DOHH2 (cell line): Measurements from ENCODE around the gene CCDC34.

Experiments
- H3F3A ChIP-seq: fragments of 200-600 bp; sonication (generic), shearing (Covaris generic); 2 replicates; pipeline ENCODE4 v1.6.0; 2016; ENCODE audit warnings: antibody characterized with exemption, mild to moderate bottlenecking; ENCODE audit not compliant: control insufficient read depth, insufficient read depth
- H3K27ac ChIP-seq: fragments of 200-600 bp; sonication (generic); 2 replicates; pipeline ENCODE4 v1.5.1; 2014; ENCODE audit warnings: low read depth, mild to moderate bottlenecking, low read length, moderate library complexity
- H3K27me3 ChIP-seq: fragments of 200-600 bp; sonication (generic); 2 replicates; pipeline ENCODE4 v1.6.1; 2014; ENCODE audit warnings: mild to moderate bottlenecking, low read length, mixed read lengths; ENCODE audit not compliant: control insufficient read depth
- H3K36me3 ChIP-seq: fragments of 200-600 bp; sonication (generic); 2 replicates; pipeline ENCODE4 v1.6.1; 2014; ENCODE audit warnings: mild to moderate bottlenecking, low read length, moderate library complexity, mixed read lengths; ENCODE audit not compliant: control insufficient read depth
- H3K4me1 ChIP-seq: fragments of 200-600 bp; sonication (generic); 2 replicates; pipeline ENCODE4 v1.6.1; 2014; ENCODE audit warnings: mild to moderate bottlenecking, low read length, mixed read lengths; ENCODE audit not compliant: control insufficient read depth
- H3K4me2 ChIP-seq: fragments of 200-600 bp; sonication (generic); 2 replicates; pipeline ENCODE4 v1.6.0; 2014; ENCODE audit warnings: mild to moderate bottlenecking, low read length, moderate library complexity
- H3K4me3 ChIP-seq: fragments of 200-600 bp; sonication (generic); 2 replicates; pipeline ENCODE4 v1.5.1; 2014; ENCODE audit warnings: mild to moderate bottlenecking, low read length, mixed read lengths
- H3K79me2 ChIP-seq: fragments of 200-600 bp; sonication (generic); 2 replicates; pipeline ENCODE4 v1.6.1; 2014; ENCODE audit warnings: mild to moderate bottlenecking, low read length, mixed read lengths; ENCODE audit not compliant: control insufficient read depth
- H3K9me2 ChIP-seq: fragments of 200-600 bp; sonication (generic); replicated peaks from 2 replicates; pipeline ENCODE4 v1.6.1; 2014; ENCODE audit warnings: mild to moderate bottlenecking, low read length, mixed read lengths; ENCODE audit not compliant: control insufficient read depth
- H3K9me3 ChIP-seq: fragments of 200-600 bp; sonication (generic); 2 replicates; pipeline ENCODE4 v1.6.1; 2014; ENCODE audit warnings: antibody characterized with exemption, low read length, mixed read lengths; ENCODE audit not compliant: control insufficient read depth, insufficient read depth
- H4K20me1 ChIP-seq: fragments of 200-600 bp; sonication (generic); 2 replicates; pipeline ENCODE4 v1.6.0; 2014; ENCODE audit warnings: low read depth, mild to moderate bottlenecking, antibody characterized with exemption, low read length, moderate library complexity; ENCODE audit not compliant: control insufficient read depth, insufficient read depth
- EZH2phosphoT487 ChIP-seq: fragments of 200-600 bp; sonication (generic); IDR thresholded peaks from 2 replicates; pipeline ENCODE4 v1.6.1; 2017; ENCODE audit warnings: borderline replicate concordance, mild to moderate bottlenecking, antibody characterized with exemption, low read length, moderate library complexity, mixed read lengths
- TF ChIP-seq, protein P1 (sequence below): fragments of 200-600 bp; sonication (generic); IDR thresholded peaks from one replicate; pipeline ENCODE4 v1.5.1; 2014; ENCODE audit warnings: antibody characterized with exemption, mild to moderate bottlenecking, low read depth, low read length; ENCODE audit not compliant: poor library complexity, severe bottlenecking

The CCDC34 gene

DNA sequence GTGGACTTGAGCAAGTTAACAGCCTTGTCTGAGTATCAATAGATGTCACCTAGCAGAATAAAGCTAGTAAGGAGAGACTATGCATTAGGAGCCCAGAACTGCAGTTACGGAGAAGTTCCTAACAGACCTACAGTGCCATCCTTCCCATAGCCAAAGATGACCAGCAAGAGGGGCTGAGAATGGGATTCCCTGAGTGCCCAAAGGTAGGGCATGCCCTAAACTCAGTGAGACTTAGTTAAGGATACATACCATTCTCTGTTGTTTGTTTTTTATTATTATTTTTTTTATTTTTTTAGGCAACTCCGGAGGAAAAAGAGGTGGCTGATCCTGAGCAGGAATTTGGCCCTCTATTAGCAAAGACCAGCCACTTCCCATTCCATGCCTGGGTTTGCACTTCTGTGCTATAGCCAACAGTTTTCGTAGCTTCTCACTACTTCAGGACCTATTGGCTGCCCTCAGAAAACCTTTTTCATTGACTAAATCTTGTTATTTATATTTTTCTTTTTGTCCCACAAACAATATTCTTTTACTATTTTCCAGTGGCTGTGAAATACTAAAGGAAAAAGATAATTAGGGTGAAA is 33.3 kb upstream of the CCDC34 start:
- Histone ChIP-seq H3K79me2 (no peaks in the 10 kb centered on the region), H3K4me2 (no peak overlapping the region), H3K36me3 (no peaks in the 10 kb centered on the region), H3K4me1 (no peaks in the 10 kb centered on the region), H4K20me1 (no peaks in the 10 kb centered on the region), H3K9me3 (no peaks in the 10 kb centered on the region), H3K9me2 (no peaks in the 10 kb centered on the region), H3K27me3 (no peaks in the 10 kb centered on the region), H3K27ac (no peak overlapping the region), H3F3A (no peaks in the 10 kb centered on the region), H3K4me3 (no peak overlapping the region)
- TF ChIP-seq, protein P1, sequence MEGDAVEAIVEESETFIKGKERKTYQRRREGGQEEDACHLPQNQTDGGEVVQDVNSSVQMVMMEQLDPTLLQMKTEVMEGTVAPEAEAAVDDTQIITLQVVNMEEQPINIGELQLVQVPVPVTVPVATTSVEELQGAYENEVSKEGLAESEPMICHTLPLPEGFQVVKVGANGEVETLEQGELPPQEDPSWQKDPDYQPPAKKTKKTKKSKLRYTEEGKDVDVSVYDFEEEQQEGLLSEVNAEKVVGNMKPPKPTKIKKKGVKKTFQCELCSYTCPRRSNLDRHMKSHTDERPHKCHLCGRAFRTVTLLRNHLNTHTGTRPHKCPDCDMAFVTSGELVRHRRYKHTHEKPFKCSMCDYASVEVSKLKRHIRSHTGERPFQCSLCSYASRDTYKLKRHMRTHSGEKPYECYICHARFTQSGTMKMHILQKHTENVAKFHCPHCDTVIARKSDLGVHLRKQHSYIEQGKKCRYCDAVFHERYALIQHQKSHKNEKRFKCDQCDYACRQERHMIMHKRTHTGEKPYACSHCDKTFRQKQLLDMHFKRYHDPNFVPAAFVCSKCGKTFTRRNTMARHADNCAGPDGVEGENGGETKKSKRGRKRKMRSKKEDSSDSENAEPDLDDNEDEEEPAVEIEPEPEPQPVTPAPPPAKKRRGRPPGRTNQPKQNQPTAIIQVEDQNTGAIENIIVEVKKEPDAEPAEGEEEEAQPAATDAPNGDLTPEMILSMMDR: no peak
- TF ChIP-seq EZH2phosphoT487: no peak

DNA sequence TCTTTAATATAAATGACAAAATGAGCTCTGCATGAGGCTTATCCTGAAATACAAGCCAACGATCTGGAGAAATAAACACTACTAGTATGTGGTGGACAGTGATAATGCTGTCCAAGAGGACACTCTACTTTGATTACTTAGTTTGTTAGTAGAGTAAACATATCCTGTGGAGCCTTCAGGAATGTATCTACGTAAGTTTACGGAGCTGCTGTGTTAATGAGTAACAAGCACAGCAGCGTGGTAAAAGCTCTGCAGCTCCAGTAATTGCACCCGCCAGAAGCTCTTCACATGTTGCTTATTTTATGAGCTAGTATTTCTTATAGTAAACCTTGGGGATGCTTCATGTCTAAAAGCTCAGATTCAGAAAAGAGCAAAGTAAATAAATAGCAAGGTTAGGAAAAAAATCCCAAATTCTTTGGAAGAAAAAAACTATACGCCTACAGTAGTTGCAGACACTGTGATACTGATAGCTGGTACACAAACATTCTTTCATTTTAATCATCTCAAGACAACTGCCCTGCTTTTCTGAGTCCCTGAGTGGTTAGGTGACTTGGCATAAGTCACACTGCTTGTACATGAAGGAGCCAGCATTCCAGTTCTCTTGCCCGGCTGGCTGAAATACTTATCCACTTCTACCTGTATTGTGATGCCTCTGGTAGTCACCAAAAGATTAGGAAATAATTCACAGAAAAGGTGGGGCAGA is 32.7 kb upstream of the CCDC34 start:
- no peaks in the 10 kb centered on the region for H3K79me2 ChIP-seq
- H3K27ac ChIP-seq: no peak overlapping the region
- no peaks in the 10 kb centered on the region for H3K9me2 ChIP-seq
- H3K27me3 ChIP-seq: no peaks in the 10 kb centered on the region
- no peaks in the 10 kb centered on the region for H4K20me1 ChIP-seq
- no peaks in the 10 kb centered on the region for H3K36me3 ChIP-seq
- H3F3A ChIP-seq: no peaks in the 10 kb centered on the region
- no peaks in the 10 kb centered on the region for H3K4me1 ChIP-seq
- no peaks in the 10 kb centered on the region for H3K9me3 ChIP-seq
- H3K4me3 ChIP-seq: no peak overlapping the region
- H3K4me2 ChIP-seq: no peak overlapping the region
- TF ChIP-seq EZH2phosphoT487: no peak
- TF ChIP-seq, protein P1: no peak

DNA sequence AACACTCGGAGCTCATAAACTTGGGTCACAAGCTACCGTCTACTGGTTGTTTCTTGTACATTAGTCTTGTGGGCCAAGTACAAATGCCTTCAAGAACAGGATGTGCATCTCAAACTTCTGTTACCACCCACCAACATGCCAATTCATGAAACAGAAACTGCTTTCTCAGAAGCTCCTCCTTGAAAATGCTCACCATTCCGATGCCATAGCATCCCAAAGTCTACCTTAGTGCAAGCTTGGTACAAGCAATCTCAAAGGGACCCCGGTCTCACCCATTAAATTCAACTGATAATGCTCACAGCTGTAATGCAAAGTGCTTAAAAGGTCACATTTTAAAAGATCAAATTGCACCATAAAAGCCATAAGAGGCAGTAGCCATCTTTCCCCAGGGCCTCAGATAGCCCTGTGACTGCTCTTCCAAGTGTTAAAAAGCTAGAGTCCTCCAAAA is 31.8 kb upstream of the CCDC34 start:
- no peaks in the 10 kb centered on the region for H3K4me1 ChIP-seq
- no peak for TF ChIP-seq EZH2phosphoT487
- TF ChIP-seq, protein P1: no peak
- no peaks in the 10 kb centered on the region for H3K27me3 ChIP-seq
- no peaks in the 10 kb centered on the region for H4K20me1 ChIP-seq
- H3K9me2 ChIP-seq: no peaks in the 10 kb centered on the region
- H3K4me3 ChIP-seq: no peak overlapping the region
- H3K27ac ChIP-seq: no peak overlapping the region
- H3K4me2 ChIP-seq: no peak overlapping the region
- H3K36me3 ChIP-seq: no peaks in the 10 kb centered on the region
- no peaks in the 10 kb centered on the region for H3K9me3 ChIP-seq
- no peaks in the 10 kb centered on the region for H3F3A ChIP-seq
- H3K79me2 ChIP-seq: no peaks in the 10 kb centered on the region
